Stimulated activated CD4-positive, alpha-beta T cell treated with anti-CD3 and anti-CD28 coated beads, Interleukin-1b, Interleukin-23, amount 100 ng/mL, for 1 hour (primary cell): ENCODE data around the gene LTBP1.
"Not testable (repeated sequence)": the region's sequence is repeated elsewhere in the genome, so short reads cannot be mapped to it uniquely, and the experiment has no call there.

Experiments used
- DNase-seq, 2 donors: peaks; one replicate each; pipeline ENCODE4 v3.0.0-alpha.2; 2020; ENCODE audit warnings: low read depth in 2 of 2

The LTBP1 gene

DNA sequence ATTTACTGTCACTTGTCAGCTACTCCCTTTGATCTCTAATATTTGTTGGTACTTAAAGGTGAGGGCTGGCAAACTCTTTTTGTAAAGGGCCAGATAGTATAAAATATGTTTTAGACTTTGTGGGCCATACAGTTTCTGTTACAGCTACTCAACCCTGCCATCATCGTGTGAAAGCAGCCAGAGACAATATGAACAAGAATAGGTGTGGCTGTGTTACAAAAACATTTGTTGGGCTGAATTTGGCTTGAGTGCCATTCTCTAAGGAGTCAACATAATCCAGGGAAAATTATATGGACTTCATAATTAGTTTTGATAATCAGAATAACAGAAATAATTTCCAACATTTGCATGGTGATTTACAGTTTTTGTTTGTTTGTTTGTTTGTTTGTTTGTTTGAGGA lies 190.6 kb downstream of the LTBP1 start:
- no peak for DNase-seq

DNA sequence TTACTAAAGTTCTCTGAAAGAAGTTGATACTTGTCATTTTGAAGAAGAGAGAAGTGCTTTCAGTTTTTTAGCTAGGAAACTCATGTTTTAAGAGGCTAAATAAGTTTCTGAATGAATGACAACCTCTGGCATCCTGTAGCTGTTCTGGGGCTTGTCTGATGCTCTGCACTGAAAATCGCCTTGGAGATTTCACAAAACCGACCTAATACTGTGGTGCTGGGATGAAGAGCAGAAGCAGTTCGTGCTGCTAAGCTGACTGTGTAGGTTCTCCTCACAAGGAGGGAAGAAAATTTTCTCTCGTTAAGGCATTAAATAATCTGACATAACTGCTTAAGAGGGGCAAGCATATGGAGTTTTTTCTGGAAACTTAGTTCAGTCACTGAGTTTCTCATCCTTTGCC lies 193.2 kb downstream of the LTBP1 start:
- DNase-seq, result no peak

DNA sequence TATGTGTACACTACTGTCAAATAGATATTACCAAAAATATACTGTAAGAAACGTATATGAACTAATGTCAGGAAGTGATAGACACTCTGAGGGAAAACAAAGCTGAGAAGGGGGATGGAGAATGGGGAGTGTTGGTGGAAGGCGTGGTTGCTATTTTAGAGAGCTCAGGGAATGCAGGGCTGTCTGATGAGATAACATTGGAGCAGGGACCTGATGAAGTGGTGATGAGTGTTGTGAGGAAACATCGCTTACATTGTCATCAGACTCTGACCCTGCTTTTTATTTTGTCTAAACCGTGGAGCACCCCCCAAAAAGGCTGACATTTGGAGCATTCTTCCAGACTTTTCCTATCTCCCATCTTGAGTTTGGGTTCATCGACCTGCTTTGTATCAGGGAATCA lies 194.7 kb downstream of the LTBP1 start:
- no peak for DNase-seq

DNA sequence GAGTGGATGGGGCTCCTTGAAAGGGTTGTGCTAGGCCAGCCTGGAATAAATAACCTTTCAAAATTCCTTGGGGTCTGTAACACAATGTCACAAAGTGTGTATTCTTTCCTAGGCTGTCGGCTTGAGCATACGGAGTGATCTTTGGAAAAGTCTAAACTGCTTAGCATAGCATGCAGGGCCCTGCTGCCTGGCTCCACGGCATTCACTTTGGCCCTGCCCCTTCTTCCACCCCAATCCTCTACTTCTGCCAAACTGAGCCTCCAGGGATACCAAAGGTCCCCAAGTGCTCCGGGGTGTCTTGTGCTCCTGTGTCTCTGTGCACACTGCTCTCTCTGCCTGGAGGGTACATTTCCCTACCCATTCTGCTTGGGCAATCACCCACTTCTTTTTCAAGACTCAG lies 196.1 kb downstream of the LTBP1 start:
- DNase-seq, result no peak

DNA sequence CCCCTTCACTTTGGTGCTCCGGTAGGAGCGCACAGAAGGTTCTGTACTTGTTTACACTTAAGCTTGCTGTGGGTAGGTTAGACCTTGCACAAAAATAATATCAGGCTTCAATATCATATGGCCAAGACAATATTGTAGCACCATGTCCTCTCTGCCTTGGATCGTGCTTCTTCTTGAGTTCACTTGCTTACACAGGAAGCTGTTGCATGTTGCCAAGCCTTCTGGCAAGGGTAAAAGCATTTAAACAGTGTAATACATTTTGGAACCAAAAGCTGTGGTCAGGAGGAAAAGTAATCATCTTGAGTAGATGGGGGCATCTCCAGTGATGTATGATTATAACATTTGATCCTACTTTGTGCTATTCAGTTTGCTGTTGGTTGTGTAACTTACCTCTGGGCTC lies 197.5 kb downstream of the LTBP1 start:
- no peak for DNase-seq

DNA sequence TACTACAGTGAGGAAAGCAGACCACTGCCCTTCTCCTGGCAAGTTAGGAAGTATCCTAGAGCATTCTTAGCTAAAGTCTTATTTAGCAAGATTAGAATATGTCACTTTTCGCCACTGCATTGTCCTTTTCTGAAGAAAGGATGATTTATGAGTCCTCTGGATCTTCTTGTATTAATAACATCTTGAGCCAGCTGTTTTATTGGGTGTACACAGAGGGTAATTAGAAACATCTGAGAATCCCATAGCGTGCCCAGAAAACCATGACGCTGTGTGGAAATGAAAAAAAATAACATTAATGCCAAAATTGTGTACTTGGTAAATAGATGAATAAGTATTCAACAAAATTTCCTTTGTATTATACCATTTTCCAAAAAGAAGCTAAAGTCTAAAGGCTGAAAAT lies 198.7 kb downstream of the LTBP1 start:
- DNase-seq, result no peak

DNA sequence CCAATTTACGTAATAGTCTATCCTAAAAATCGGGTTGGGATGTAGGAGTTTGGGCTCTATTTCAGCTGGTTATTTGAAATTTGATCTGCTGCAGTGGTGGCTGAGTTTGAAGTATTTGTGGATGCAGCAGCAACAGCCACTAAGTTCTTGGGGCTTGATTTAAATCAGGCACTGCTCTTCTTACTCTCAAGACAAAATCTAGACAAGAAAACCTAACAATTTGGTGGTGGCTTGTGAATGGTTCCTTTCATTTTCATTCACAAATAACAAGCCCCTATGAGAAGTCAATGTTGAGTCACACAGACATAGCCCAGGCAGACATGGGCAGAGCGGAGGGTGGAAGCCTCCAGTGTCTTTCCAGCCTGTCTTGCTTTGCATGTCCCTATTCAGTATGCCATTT lies 199.3 kb downstream of the LTBP1 start:
- DNase-seq, result no peak

DNA sequence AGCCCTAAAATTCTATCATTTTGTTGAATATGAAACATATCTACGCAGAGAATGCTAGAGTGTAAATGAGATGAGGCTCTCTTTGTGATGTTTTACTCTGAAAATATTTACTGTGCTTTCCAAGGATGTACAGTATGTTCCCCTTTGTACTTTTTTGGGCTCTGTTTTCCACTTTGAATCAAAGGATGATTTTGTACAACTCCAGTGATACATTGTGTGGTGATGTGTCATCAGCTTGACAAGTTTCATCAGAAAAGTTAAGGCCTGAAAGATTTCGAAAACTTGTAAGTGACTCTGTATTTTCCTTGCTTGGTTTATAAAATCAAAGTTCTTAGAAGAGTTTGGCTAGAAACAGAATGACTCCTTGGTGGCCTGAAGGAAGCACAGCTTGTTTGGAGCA lies 206.3 kb downstream of the LTBP1 start:
- no peak for DNase-seq

DNA sequence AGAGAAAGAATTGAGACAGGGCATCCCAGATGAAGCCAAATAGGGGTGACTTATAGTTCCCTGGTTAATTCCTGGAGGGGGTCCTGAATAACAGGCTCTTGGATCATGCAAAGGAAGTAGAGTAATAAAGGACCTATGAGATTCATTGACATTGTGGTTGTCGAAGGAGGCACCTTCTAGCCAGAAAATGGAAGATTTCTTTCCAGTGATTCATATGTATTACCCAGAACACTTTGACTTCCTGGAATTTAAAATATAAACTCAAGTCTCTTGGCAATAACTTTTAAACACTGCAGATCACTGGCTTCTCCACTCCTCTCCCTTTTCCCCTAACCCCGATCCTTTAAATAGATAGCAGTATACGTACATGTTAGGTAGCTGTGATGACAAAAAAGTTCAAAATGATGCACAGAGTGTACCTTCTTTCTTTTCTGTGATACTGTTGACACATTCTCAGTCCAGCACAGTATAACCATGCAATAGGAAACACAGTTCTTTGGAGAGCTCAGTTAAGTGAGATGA lies 211.8 kb downstream of the LTBP1 start:
- DNase-seq, result no peak

DNA sequence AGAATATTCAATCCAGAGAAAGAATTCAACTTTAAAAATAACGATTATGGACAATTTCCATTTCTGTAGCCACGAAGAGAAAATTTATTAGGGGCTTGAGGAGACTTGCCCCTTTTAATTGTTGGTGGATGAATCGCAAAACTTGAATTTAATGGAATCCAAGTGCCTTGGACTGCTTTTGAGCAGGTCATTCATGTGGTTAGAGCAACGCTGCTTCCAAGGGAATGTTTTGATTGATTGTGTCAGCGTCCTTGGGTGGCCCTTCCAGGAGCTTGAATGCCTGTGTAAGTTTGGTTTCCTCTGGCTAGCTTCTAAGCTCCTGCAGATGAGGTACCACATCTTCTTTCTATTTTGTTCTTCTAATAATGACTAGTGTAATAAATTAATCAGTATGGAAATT lies 213.4 kb downstream of the LTBP1 start:
- DNase-seq, result no peak

DNA sequence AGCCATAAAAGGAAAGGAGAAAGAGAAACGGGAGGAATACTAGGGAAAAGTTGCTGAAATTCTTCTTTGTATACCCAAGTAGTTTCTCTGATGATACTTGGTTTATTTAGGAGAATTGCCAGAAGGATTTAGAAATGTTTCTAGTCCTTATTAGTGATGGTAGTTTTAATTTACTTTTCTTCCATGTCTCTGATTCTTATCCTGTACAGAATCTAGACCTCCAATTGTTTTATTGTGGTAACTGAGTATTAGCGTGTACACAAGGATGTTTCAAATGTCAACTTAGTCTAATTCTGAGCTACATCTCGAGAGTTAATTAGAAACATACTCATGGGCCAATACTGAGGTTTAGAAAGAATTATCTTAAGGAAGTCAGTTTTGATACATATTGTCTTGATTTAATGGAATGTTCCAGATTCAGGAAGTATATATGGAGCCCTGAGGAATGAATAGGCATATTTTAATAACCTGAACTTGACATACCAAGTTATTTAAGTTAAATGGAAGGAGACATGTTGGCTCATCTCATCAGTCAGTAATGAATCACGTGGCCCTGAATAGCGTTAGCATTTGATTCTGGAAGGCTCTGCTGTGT lies 219.6 kb downstream of the LTBP1 start:
- DNase-seq, result no peak

DNA sequence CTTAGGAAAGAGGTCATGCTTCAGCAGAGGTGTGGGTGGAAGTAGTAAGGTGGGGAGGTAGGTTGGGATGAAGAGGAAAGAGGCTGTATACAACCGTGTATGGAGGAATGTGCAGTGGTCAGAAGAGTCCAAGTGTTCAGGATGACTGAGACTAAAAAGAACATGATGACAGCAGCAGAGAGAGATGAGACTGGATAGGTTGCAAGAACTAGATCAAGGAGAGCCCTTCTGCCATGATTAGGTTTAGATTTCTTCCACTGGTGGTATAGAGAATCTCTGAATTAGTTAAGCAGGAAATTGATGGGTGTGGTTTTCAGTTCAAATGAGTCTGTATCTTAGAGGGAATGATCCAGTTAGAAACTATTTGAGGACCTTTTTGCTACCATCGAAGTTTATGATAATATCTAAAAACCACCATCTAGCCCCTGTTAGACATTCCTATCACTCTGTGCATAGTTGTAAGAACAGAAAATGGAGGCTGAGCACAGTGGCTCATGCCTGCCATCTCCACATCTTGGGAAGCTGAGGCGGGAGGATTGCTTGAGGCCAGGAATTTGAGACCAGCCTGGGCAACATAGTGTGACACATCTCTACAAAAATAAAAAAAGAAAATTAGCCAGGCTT lies 221.0 kb downstream of the LTBP1 start:
- no peak for DNase-seq

DNA sequence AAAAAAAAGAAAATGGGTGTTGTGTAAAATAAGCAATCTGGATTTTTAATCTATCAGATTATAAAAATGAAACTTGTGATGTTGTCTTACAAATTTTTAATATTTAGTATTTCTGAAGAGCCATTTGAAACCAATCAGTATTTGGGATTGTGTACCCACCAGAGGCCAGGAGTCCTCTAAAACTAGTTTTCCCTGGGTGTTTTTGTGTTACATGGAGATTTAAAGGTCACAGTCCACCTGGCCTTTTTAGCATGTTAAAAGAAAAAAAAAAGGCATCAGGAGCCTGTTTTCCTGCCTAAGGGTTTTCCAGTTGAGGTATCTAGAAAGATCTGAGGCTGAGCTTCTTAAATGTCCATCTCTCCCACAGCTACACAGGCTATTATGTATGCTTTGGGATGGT lies 221.7 kb downstream of the LTBP1 start:
- DNase-seq, result no peak

DNA sequence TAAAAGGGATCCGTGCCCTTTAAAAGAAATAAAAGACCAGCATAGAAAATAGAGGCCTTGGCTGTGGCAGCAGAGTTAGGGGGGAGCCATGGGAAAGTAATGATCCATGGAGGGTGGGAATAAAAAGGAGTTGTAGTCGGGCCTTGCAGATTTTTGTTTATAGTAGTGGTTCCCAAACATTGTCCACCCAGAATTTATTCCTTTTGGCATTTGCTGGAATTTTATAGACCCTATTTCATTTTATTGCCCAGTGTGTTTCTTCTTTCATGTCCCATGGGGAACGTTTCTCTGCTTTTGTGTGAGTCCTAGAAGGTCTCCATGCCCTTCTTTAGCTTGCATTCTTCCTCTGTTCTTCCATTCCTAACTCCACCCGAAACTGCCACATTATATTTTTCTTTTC lies 222.2 kb downstream of the LTBP1 start:
- DNase-seq, result no peak

DNA sequence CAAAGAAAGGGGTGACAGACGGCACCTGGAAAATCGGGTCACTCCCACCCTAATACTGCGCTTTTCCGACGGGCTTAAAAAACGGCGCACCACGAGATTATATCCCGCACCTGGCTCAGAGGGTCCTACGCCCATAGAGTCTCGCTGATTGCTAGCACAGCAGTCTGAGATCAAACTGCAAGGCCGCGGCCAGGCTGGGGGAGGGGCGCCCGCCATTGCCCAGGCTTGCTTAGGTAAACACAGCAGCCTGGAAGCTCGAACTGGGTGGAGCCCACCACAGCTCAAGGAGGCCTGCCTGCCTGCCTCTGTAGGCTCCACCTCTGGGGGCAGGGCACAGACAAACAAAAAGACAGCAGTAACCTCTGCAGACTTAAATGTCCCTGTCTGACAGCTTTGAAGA lies 223.5 kb downstream of the LTBP1 start:
- DNase-seq, result not testable (repeated sequence)

DNA sequence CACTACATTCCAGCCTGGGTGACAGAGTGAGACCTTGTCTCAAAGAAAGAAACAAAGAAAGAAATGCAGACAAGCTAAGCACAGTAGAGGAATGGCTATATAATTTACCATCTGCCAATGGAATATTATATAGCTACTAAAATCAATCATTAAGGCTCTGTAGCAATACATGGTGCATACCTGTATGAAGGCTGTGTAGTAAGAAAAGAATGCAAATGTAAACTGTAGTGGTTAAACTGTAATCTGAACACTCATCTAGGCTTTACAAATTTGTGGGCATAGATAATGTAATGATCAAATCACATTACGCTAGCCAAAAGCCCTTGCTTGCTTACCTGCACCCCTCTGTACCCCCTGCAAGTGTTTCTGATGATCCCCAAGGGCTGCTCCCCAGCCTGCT lies 230.9 kb downstream of the LTBP1 start:
- DNase-seq, result no peak

DNA sequence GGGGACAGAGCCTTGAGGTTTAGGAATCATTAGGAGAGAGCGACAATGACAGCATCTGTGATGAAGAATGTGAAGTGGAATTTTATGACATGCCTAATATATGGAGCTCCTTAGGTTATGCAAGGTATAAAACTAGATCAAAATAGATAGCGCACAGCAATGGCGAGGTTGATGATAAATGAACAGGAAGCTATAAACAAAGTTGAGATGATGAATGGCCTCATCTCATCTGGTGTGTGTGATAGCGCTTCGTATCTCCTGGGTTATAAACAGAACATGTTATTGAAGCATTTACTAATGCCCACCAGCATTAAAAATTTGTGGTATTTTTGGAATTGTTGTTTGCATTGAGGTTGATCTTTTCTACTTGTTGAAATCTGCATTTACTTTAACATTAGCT lies 231.5 kb downstream of the LTBP1 start:
- DNase-seq, result no peak

DNA sequence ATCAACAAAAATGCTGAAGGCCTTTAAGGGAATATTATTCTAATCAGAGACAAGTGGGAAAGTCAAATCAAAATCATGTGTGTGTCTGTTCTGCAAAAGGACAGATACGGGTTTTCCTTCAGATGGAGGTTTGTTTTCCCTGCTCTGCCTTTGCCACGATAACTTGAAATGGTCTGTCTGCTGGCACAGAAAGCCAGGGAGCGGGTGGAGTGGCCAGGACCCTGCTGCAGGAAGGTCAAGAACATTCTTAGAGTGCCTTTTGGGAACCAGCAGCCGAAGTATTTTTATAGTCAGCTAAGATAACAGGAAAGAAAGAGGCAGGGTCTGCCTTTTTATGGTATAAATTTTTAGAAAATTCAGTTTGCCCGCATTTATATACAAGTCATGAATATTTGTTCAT lies 234.2 kb downstream of the LTBP1 start:
- DNase-seq, result no peak

DNA sequence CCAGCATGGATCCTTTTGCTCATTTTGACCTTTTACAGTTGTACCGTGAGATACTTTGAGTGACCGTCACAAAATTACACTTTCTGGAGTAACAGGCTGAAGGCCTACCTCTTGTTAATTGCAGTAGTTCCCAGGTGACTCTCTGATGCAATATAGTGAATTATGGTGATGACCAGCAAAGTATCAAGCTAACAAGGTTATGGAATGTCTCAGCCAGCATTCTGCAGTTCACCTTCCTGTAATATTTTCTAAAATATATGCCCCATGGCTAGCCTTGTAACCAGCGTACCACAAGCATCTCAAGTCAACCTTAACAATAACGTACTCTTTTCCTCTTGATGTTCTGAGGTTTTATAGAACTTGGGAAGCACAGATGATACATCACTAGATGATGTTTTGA lies 234.7 kb downstream of the LTBP1 start:
- DNase-seq, result no peak

DNA sequence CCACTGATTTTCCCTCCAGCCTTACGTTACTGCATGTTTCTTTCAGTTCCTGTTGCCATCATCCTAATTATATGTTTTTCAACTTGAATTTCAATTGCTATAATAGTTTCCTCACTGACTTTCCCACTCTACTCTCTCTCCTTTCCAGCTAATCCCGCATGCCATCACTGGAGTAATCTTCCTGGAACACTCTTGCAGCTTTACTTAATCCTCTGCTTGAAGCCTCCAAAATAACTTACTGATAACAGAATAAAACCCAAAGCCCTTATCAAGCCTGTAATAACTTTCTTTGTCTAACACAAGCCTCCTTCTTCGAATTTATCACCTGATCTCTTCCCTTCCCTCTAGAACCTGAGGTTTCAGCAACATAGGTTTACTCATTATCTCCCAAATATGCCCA lies 237.3 kb downstream of the LTBP1 start:
- no peak for DNase-seq

DNA sequence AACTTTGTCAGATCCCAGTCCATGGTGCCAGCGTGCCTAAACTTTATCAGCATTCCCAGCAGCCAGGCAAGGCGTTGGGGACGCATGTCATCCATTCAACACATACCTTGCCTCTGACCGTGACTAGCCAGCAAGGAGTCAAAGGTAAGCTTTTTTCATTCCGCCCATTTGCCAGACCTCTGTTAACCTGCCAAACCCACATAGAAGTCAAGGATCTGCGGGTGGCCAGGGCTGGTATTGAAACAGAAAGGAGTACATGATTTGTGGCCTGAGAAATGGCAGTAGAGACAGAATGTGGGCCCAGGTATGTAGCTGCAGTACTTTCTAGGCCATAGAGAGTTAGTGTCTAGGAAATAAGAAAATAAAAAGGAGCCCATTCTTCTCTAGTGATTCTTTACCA lies 240.2 kb downstream of the LTBP1 start:
- DNase-seq, result no peak

DNA sequence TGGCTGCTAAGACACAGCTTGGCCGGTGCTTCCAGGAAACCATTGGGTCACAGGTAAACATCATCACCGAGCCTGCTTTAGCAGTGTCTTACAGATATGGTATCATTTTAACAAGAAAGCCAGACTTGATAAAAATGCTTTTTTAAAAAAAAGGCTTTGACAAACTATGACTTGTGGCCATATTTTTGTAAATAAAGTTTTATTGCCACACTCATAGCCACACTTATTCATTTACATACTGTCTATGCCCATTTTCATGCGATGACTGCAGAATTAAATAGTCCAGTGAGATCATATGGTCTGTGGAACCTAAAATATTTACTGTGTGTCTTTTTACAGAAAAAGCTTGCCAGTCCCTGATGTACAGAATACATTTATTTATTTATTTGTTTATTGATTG lies 242.0 kb downstream of the LTBP1 start:
- no peak for DNase-seq

DNA sequence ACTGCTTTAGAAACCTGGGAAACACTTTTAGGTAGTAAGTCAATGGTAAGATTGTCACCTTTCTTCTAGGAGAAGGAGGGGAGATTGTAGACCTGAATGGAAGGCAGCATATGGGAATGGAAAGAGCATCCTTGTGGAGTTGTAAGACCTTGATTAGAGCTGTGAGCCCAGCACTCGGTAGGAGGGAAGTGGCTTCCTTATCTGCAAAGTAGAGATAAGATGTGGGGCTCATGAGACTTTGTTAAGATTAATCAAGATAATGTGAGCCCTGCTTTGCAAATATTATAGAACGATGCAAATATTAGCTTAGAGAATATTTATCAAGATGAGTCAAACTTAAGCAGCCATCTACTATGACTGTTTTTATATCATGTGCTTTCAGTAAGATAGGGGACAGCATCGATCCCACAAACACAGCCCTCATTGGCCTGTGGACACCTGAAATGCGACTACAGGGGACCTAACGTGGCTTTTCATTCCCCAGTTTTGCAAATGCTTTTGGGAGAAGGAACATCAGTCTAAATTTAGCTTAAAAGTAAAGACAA lies 243.7 kb downstream of the LTBP1 start:
- DNase-seq, result no peak

DNA sequence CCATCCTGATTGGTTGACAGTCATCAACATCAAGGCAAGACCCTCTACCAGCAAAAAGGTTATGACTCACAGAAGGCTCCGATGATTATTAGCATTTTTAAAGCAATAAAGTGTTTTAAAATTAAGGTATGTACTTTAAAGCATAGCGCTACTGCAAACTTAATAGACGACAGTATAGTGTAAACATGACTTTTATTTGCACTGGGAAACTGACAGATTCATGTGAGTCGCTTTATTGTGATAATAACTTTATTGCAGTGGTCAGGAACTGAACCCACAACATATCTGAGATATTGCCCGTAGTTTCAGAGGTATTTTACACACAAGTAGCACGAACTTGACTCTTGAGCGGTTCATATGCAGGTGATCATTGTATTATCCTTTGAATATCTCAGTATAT lies 249.1 kb downstream of the LTBP1 start:
- no peak for DNase-seq
